Muscle of leg (tissue), 11 donors: Measurements from ENCODE around the gene PTTG1IP. TPM values are rescaled to one million over a fixed set of nuclear protein-coding genes. Genes with fewer than 3 reads are reported as not detected.

Experiments used
- DNase-seq: peaks from one replicate; pipeline ENCODE4 v3.0.0; 2013
- H3K27ac ChIP-seq: one replicate; pipeline ENCODE4 v1.5.1; 2013; ENCODE audit warnings: mild to moderate bottlenecking, low read length, control low read depth
- H3K27me3 ChIP-seq: one replicate; pipeline ENCODE4 v1.6.1; 2013; ENCODE audit warnings: low read length; ENCODE audit not compliant: control insufficient read depth, insufficient read depth
- H3K36me3 ChIP-seq: one replicate; pipeline ENCODE4 v1.6.1; 2013; ENCODE audit warnings: low read length; ENCODE audit not compliant: control insufficient read depth, insufficient read depth
- H3K4me1 ChIP-seq: one replicate; pipeline ENCODE4 v1.6.1; 2013; ENCODE audit warnings: low read length; ENCODE audit not compliant: control insufficient read depth, insufficient read depth
- H3K4me3 ChIP-seq: one replicate; pipeline ENCODE4 v1.5.1; 2013; ENCODE audit warnings: low read length, control low read depth
- H3K9me3 ChIP-seq: replicated peaks from 2 replicates; pipeline ENCODE4 v1.6.1; 2013; ENCODE audit warnings: low read depth, low read length; ENCODE audit not compliant: control insufficient read depth
- WGBS: methylation state at CpG from one replicate; pipeline ENCODE4 v1.1.5; 2013; ENCODE audit warnings: missing lambda C conversion rate; ENCODE audit not compliant: insufficient coverage; 5-methylcytosine and 5-hydroxymethylcytosine counted together
- polyA plus RNA-seq, 8 donors: library from polyadenylated mRNA; unstranded; fragments of 120-200 nt; gene quantifications; one replicate each; pipeline versions ENCODE4 v1.2.1 to v1.2.3, GENCODE V29; 2013; ENCODE audit warnings: inconsistent platforms in 1 of 8, low replicate concordance in 1 of 8; ENCODE audit not compliant: insufficient read length in 8 of 8, insufficient read depth in 1 of 8
- total RNA-seq: library from RNA; stranded (reverse); fragments of 120-200 nt; gene quantifications from one replicate; pipeline ENCODE4 v1.2.4, GENCODE V29; 2013

The PTTG1IP gene
- total and polyA plus RNA-seq, 9 donors = 126 to 149 (median 136) TPM

- 88% methylated on average over 13 of the region's 18 CpGs for WGBS
- Histone ChIP-seq H3K36me3 (peaks cover 45% of the 10 kb centered on the region), H3K4me1 (peaks cover 8% of the 10 kb centered on the region)
These were observed 59.8 kb downstream of the PTTG1IP start for GRCh38 chr21:44813727-44814126.

GRCh38 chr21:44813149-44813548, 60.3 kb downstream of the PTTG1IP start:
- Histone ChIP-seq H3K27ac (no peak overlapping the region), H3K36me3 (peaks cover 51% of the 10 kb centered on the region), H3K27me3 (no peaks in the 10 kb centered on the region), H3K4me3 (no peak overlapping the region), H3K9me3 (no peaks in the 10 kb centered on the region), H3K4me1 (peaks cover 8% of the 10 kb centered on the region)
- DNase-seq = no peak
- WGBS = 93% methylated on average over 7 of the region's 10 CpGs

More at GRCh38 chr21:44813727-44814126, 59.8 kb downstream of the PTTG1IP start:
- Histone ChIP-seq H3K27ac (no peak overlapping the region), H3K4me3 (no peak overlapping the region), H3K9me3 (no peaks in the 10 kb centered on the region), H3K27me3 (no peaks in the 10 kb centered on the region)
- no peak for DNase-seq

- no peak overlapping the region for H3K4me3 ChIP-seq
- 88% methylated on average over 13 of the region's 14 CpGs for WGBS
- no peaks in the 10 kb centered on the region for H3K27me3 ChIP-seq
- H3K9me3 ChIP-seq = no peaks in the 10 kb centered on the region
- H3K4me1 ChIP-seq = peaks cover 8% of the 10 kb centered on the region
- no peak for DNase-seq
- no peak overlapping the region for H3K27ac ChIP-seq
- peaks cover 55% of the 10 kb centered on the region for H3K36me3 ChIP-seq
These were observed 60.9 kb downstream of the PTTG1IP start for GRCh38 chr21:44812640-44813039.

- no peaks in the 10 kb centered on the region for H3K27me3 ChIP-seq
- H3K36me3 ChIP-seq = peaks cover 72% of the 10 kb centered on the region
- no peak for DNase-seq
- no peak overlapping the region for H3K27ac ChIP-seq
- WGBS = 83% methylated on average over 2 of the region's 6 CpGs
- H3K4me3 ChIP-seq = no peak overlapping the region
- H3K4me1 ChIP-seq = no peaks in the 10 kb centered on the region
- H3K9me3 ChIP-seq = no peaks in the 10 kb centered on the region
These were observed 62.7 kb downstream of the PTTG1IP start for GRCh38 chr21:44810779-44811178.

GRCh38 chr21:44805859-44806258, 67.6 kb downstream of the PTTG1IP start:
- no peak overlapping the region for H3K4me3 ChIP-seq
- H3K9me3 ChIP-seq = no peaks in the 10 kb centered on the region
- no peak overlapping the region for H3K27ac ChIP-seq
- 89% methylated on average over 3 of the region's 4 CpGs for WGBS
- H3K36me3 ChIP-seq = peaks cover 59% of the 10 kb centered on the region
- no peaks in the 10 kb centered on the region for H3K27me3 ChIP-seq
- H3K4me1 ChIP-seq = peaks cover 10% of the 10 kb centered on the region
- DNase-seq = no peak

- no peaks in the 10 kb centered on the region for H3K27me3 ChIP-seq
- WGBS = no CpG with 5 or more reads among the region's 4 CpGs
- H3K36me3 ChIP-seq = peaks cover 53% of the 10 kb centered on the region
- no peaks in the 10 kb centered on the region for H3K9me3 ChIP-seq
- no peak overlapping the region for H3K27ac ChIP-seq
- no peak for DNase-seq
- peaks cover 15% of the 10 kb centered on the region for H3K4me1 ChIP-seq
- H3K4me3 ChIP-seq = no peak overlapping the region
These were observed 68.3 kb downstream of the PTTG1IP start for GRCh38 chr21:44805226-44805625.

GRCh38 chr21:44804762-44805161, 68.7 kb downstream of the PTTG1IP start:
- H3K27ac ChIP-seq = no peak overlapping the region
- H3K4me1 ChIP-seq = peaks cover 20% of the 10 kb centered on the region
- no peak overlapping the region for H3K4me3 ChIP-seq
- no peak for DNase-seq
- peaks cover 48% of the 10 kb centered on the region for H3K36me3 ChIP-seq
- no peaks in the 10 kb centered on the region for H3K27me3 ChIP-seq
- no peaks in the 10 kb centered on the region for H3K9me3 ChIP-seq
- WGBS = 74% methylated on average over 5 of the region's 6 CpGs

GRCh38 chr21:44803651-44804050, 69.8 kb downstream of the PTTG1IP start:
- no peak for DNase-seq
- 69% methylated on average over 3 of the region's 3 CpGs for WGBS
- Histone ChIP-seq H3K27ac (no peak overlapping the region), H3K36me3 (peaks cover 37% of the 10 kb centered on the region), H3K4me3 (no peak overlapping the region), H3K27me3 (no peaks in the 10 kb centered on the region), H3K9me3 (no peaks in the 10 kb centered on the region), H3K4me1 (peaks cover 21% of the 10 kb centered on the region)

- H3K4me1 ChIP-seq = peaks cover 21% of the 10 kb centered on the region
- no peaks in the 10 kb centered on the region for H3K9me3 ChIP-seq
- H3K36me3 ChIP-seq = peaks cover 36% of the 10 kb centered on the region
- no peak for DNase-seq
- no peaks in the 10 kb centered on the region for H3K27me3 ChIP-seq
- H3K27ac ChIP-seq = no peak overlapping the region
- H3K4me3 ChIP-seq = peak overlapping the region; percentile 80
- 21% methylated on average over 24 of the region's 32 CpGs for WGBS
These were observed 70.9 kb downstream of the PTTG1IP start for GRCh38 chr21:44802396-44803153.

GRCh38 chr21:44801468-44802395, 71.8 kb downstream of the PTTG1IP start, which contains the start of gene UBE2G2:
Gene UBE2G2, minus strand, starts transcription at chr21:44801820. Its CDS starts 72 bp downstream, at chr21:44801748.
- Histone ChIP-seq H3K27ac (peak within 1 kb of the TSS; percentile 48), H3K27me3 (no peaks in the 10 kb centered on the region), H3K36me3 (peaks cover 29% of the 10 kb centered on the region), H3K9me3 (no peaks in the 10 kb centered on the region), H3K4me3 (peak within 1 kb of the TSS; percentile 80), H3K4me1 (peaks cover 21% of the 10 kb centered on the region)
- DNase-seq = peak; percentile 90
- under 1% methylated on average over 97 of the region's 97 CpGs for whole genome bisulfite sequencing
